Measurements from ENCODE around the gene MPZL2. TPM values are rescaled to one million over a fixed set of nuclear protein-coding genes. Genes with fewer than 3 reads are reported as not detected.

Gene MPZL2
- total RNA-seq, 4 donors from 2014 or later = 6.6 to 31.6 (median 13.9) TPM

- Histone ChIP-seq H3K27me3 (peaks cover 0 to 42% (median 0%) of the 10 kb centered on the region in 4 donors), H3K9me3 (no peaks in the 10 kb centered on the region), H3K4me1 (peaks cover 0 to 9% (median 2%) of the 10 kb centered on the region in 4 donors), H3K36me3 (no peaks in the 10 kb centered on the region), H3K4me3 (no peak overlapping the region), H3K27ac (replicated peaks in 1 of 4) (no peak overlapping the region)
- intact Hi-C loops (cut with DNase I) = loop anchor here (10.0 kb wide), 1 partner anchor 276 kb away; no protein-coding TSS in a partner anchor
- WGBS = 93% methylated on average over 3 of the region's 3 CpGs
- no peak for DNase-seq (ENCODE audit: extremely low spot score)
- TF ChIP-seq POLR2A (IDR thresholded peaks at IDR 0.05; ENCODE audit: low read depth) (no peak), CTCF (IDR thresholded peaks at IDR 0.05) (no peak), EP300 (IDR thresholded peaks at IDR 0.05) (no peak), POLR2AphosphoS5 (IDR thresholded peaks at IDR 0.05) (no peak)
Measured at GRCh38 chr11:118209033-118209432, 55.1 kb downstream of the MPZL2 start.

GRCh38 chr11:118207079-118207478 lies 57.0 kb downstream of the MPZL2 start:
- intact Hi-C loops (cut with DNase I) = loop anchor here (10.0 kb wide), 1 partner anchor 278 kb away; no protein-coding TSS in a partner anchor
- peaks cover 0 to 5% (median 2%) of the 10 kb centered on the region in 4 donors for H3K4me1 ChIP-seq
- WGBS = 87% methylated on average over 2 of the region's 2 CpGs
- no peak overlapping the region for H3K27ac ChIP-seq (replicated peaks in 1 of 4)
- H3K4me3 ChIP-seq = no peak overlapping the region
- peaks cover 0 to 31% (median 0%) of the 10 kb centered on the region in 4 donors for H3K27me3 ChIP-seq
- H3K9me3 ChIP-seq = no peaks in the 10 kb centered on the region
- no peak for TF ChIP-seq POLR2A (IDR thresholded peaks at IDR 0.05; ENCODE audit: low read depth)
- no peak for TF ChIP-seq CTCF (IDR thresholded peaks at IDR 0.05)
- TF ChIP-seq POLR2AphosphoS5 (IDR thresholded peaks at IDR 0.05) = no peak
- no peak for TF ChIP-seq EP300 (IDR thresholded peaks at IDR 0.05)
- no peak for DNase-seq (ENCODE audit: extremely low spot score)
- H3K36me3 ChIP-seq = no peaks in the 10 kb centered on the region

- intact Hi-C loops (cut with DNase I) = loop anchor here (10.0 kb wide), 1 partner anchor 278 kb away; no protein-coding TSS in a partner anchor
- H3K27me3 ChIP-seq = peaks cover 0 to 31% (median 0%) of the 10 kb centered on the region in 4 donors
- H3K4me3 ChIP-seq = no peak overlapping the region
- no peaks in the 10 kb centered on the region for H3K9me3 ChIP-seq
- TF ChIP-seq EP300 (IDR thresholded peaks at IDR 0.05) (no peak), CTCF (IDR thresholded peaks at IDR 0.05) (no peak), POLR2A (IDR thresholded peaks at IDR 0.05; ENCODE audit: low read depth) (no peak), POLR2AphosphoS5 (IDR thresholded peaks at IDR 0.05) (no peak)
- peaks cover 0 to 5% (median 2%) of the 10 kb centered on the region in 4 donors for H3K4me1 ChIP-seq
- H3K36me3 ChIP-seq = no peaks in the 10 kb centered on the region
- 12% methylated on average over 1 of the region's 1 CpG for WGBS
- no peak for DNase-seq (ENCODE audit: extremely low spot score)
- H3K27ac ChIP-seq (replicated peaks in 1 of 4) = no peak overlapping the region
Measured at GRCh38 chr11:118206391-118207031, 57.6 kb downstream of the MPZL2 start.

GRCh38 chr11:118205606-118206378 lies 58.3 kb downstream of the MPZL2 start:
- Histone ChIP-seq H3K4me3 (no peak overlapping the region), H3K36me3 (no peaks in the 10 kb centered on the region), H3K4me1 (peaks cover 0 to 4% (median 2%) of the 10 kb centered on the region in 4 donors), H3K27ac (replicated peaks in 1 of 4) (no peak overlapping the region), H3K9me3 (no peaks in the 10 kb centered on the region), H3K27me3 (peaks cover 0 to 26% (median 0%) of the 10 kb centered on the region in 4 donors)
- intact Hi-C loops (cut with DNase I) = loop anchor here (10.0 kb wide), 1 partner anchor 279 kb away; no protein-coding TSS in a partner anchor
- TF ChIP-seq POLR2AphosphoS5 (IDR thresholded peaks at IDR 0.05) = no peak
- no peak for TF ChIP-seq POLR2A (IDR thresholded peaks at IDR 0.05; ENCODE audit: low read depth)
- TF ChIP-seq EP300 (IDR thresholded peaks at IDR 0.05) = no peak
- TF ChIP-seq CTCF (IDR thresholded peaks at IDR 0.05) = no peak
- no peak for DNase-seq (ENCODE audit: extremely low spot score)
- 89% methylated on average over 9 of the region's 9 CpGs for WGBS

Small RNAs within 50 kb of the gene (small RNA-seq; reads per million reads assigned to genes)
- gene HSPE1P18 = 0 reads per million in 3 donors

Other genes with a start within 250 kb of the MPZL2 start
- under 1 TPM in 3 of 4 donors, not detected in 1; 0.17 to 0.33 (median 0.26) TPM for gene TMPRSS4, start 187.2 kb downstream of the MPZL2 start, total RNA-seq
- not detected for gene SMIM35, start 177.3 kb downstream of the MPZL2 start, total RNA-seq
- gene SCN4B, start 111.5 kb downstream of the MPZL2 start, total RNA-seq = 1 to 10 TPM; 3.7 to 8.4 (median 4.4) TPM
- 1 to 10 TPM in 1 of 4 donors, under 1 TPM in 3; 0.42 to 1.2 (median 0.67) TPM for gene SCN2B, start 87.7 kb downstream of the MPZL2 start, total RNA-seq
- gene JAML, start 39.3 kb downstream of the MPZL2 start, total RNA-seq = 1 to 10 TPM in 3 of 4 donors, under 1 TPM in 1; 0.92 to 8.9 (median 1.2) TPM
- gene MPZL3, start 11.9 kb downstream of the MPZL2 start, total RNA-seq = under 1 TPM; 0.42 to 0.52 (median 0.48) TPM
- 1 to 10 TPM in 2 of 4 donors, under 1 TPM in 2; 0.42 to 2.8 (median 0.96) TPM for gene CD3E, start 40.4 kb upstream of the MPZL2 start, total RNA-seq
- gene CD3D, start 78.4 kb upstream of the MPZL2 start, total RNA-seq = under 1 TPM in 1 of 4 donors, not detected in 3; 0.83 TPM
- under 1 TPM in 3 of 4 donors, not detected in 1; 0.13 to 0.33 (median 0.23) TPM for gene CD3G, start 80.0 kb upstream of the MPZL2 start, total RNA-seq
- 10 to 100 TPM; 32.0 to 40.8 (median 36.6) TPM for gene UBE4A, start 95.3 kb upstream of the MPZL2 start, total RNA-seq
- gene ATP5MG, start 137.3 kb upstream of the MPZL2 start, total RNA-seq = 10 to 100 TPM; 61.0 to 91.1 (median 69.1) TPM
- gene KMT2A, start 172.2 kb upstream of the MPZL2 start, total RNA-seq = 10 to 100 TPM; 61.0 to 68.7 (median 62.1) TPM